GM18511 (cell line): ENCODE measurements around the gene SVEP1.
"Not testable (repeated sequence)": the region's sequence is repeated elsewhere in the genome, so short reads cannot be mapped to it uniquely, and the experiment has no call there.

Experiments used
- ATAC-seq: cut with Tn5 transposase; IDR thresholded peaks from one replicate; pipeline ENCODE4 v1.9.1; 2021; ENCODE audit warnings: mild to moderate bottlenecking, moderate library complexity; ENCODE audit not compliant: unreplicated experiment

The SVEP1 gene

GRCh38 chr9:110579034-110579861, at the start of gene SVEP1:
TSS of gene SVEP1 (minus strand) at chr9:110579741. CDS start at chr9:110579543, 198 bp downstream.
- no peak for ATAC-seq

GRCh38 chr9:110626101-110626829, 46.7 kb upstream of the SVEP1 start:
- peak; percentile 93 for ATAC-seq

GRCh38 chr9:110623462-110624025, 44.0 kb upstream of the SVEP1 start:
- ATAC-seq, result no peak

GRCh38 chr9:110622368-110622767, 42.8 kb upstream of the SVEP1 start:
- ATAC-seq, result no peak

GRCh38 chr9:110620726-110621125, 41.2 kb upstream of the SVEP1 start:
- ATAC-seq, result no peak

GRCh38 chr9:110619831-110620230, 40.3 kb upstream of the SVEP1 start:
- ATAC-seq, result no peak

- ATAC-seq, result no peak
Observed at GRCh38 chr9:110615498-110615897, 36.0 kb upstream of the SVEP1 start.

GRCh38 chr9:110614576-110614975, 35.0 kb upstream of the SVEP1 start:
- ATAC-seq, result not testable (repeated sequence)

- no peak for ATAC-seq
Observed at GRCh38 chr9:110606179-110606790, 26.7 kb upstream of the SVEP1 start.

- ATAC-seq, result no peak
Observed at GRCh38 chr9:110605565-110605964, 26.0 kb upstream of the SVEP1 start.

GRCh38 chr9:110604171-110604601, 24.6 kb upstream of the SVEP1 start:
- no peak for ATAC-seq

GRCh38 chr9:110602281-110602680, 22.7 kb upstream of the SVEP1 start:
- no peak for ATAC-seq

- ATAC-seq, result no peak
Observed at GRCh38 chr9:110601098-110601497, 21.6 kb upstream of the SVEP1 start.

GRCh38 chr9:110599468-110599867, 19.9 kb upstream of the SVEP1 start:
- no peak for ATAC-seq

GRCh38 chr9:110592044-110592830, 12.7 kb upstream of the SVEP1 start:
- no peak for ATAC-seq

- no peak for ATAC-seq
Observed at GRCh38 chr9:110591526-110591925, 12.0 kb upstream of the SVEP1 start.

GRCh38 chr9:110590816-110591215, 11.3 kb upstream of the SVEP1 start:
- ATAC-seq, result no peak

GRCh38 chr9:110588296-110588695, 8.8 kb upstream of the SVEP1 start:
- ATAC-seq, result no peak

- ATAC-seq, result no peak
Observed at GRCh38 chr9:110583237-110583636, 3.7 kb upstream of the SVEP1 start.

GRCh38 chr9:110582156-110582555, 2.6 kb upstream of the SVEP1 start:
- no peak for ATAC-seq

- ATAC-seq, result no peak
Observed at GRCh38 chr9:110580850-110581249, 1.3 kb upstream of the SVEP1 start.
